Breast epithelium (tissue), 4 donors: ENCODE data around the gene MRPL54. TPM values are rescaled to one million over a fixed set of nuclear protein-coding genes. Genes with fewer than 3 reads are reported as not detected.

Experiments
- DNase-seq, 2 donors: peaks; one replicate each; pipeline ENCODE4 v3.0.0-alpha.2; 2019; ENCODE audit warnings: low spot score in 2 of 2
- H3K27ac ChIP-seq, 2 donors: fragments of 200-600 bp; sonication (generic) in 1 of 2; one replicate each; pipeline ENCODE4 v1.5.1; 2016 to 2019; ENCODE audit warnings: mild to moderate bottlenecking in 1 of 2
- H3K27me3 ChIP-seq, 2 donors: fragments of 200-600 bp; sonication (generic) in 1 of 2; one replicate each; pipeline versions ENCODE4 v1.5.1 to v1.6.0; 2017 to 2019; ENCODE audit warnings: control low read depth in 1 of 2, mild to moderate bottlenecking in 1 of 2
- H3K36me3 ChIP-seq: fragments of 200-600 bp; one replicate; pipeline ENCODE4 v1.5.1; 2019
- H3K4me1 ChIP-seq, 2 donors: fragments of 200-600 bp; sonication (generic); one replicate each; pipeline ENCODE4 v1.5.1; 2016 to 2019; ENCODE audit warnings: control low read depth in 1 of 2
- H3K4me3 ChIP-seq, 3 donors: fragments of 200-600 bp; sonication (generic); 1 replicate in 2 of 3; 2 replicates in 1 of 3; pipeline ENCODE4 v1.5.1; 2016 to 2019; ENCODE audit warnings: mild to moderate bottlenecking in 3 of 3, moderate library complexity in 2 of 3
- H3K9me3 ChIP-seq, 2 donors: fragments of 200-600 bp; sonication (generic) in 1 of 2; one replicate each; pipeline ENCODE4 v1.5.1; 2016 to 2019; ENCODE audit warnings: control low read depth in 1 of 2
- CTCF ChIP-seq, 3 donors: fragments of 450-650 bp; IDR thresholded peaks; one replicate each; pipeline ENCODE4 v1.5.1; 2016 to 2017; ENCODE audit warnings: antibody characterized with exemption in 3 of 3, mild to moderate bottlenecking in 3 of 3, moderate library complexity in 3 of 3
- POLR2A ChIP-seq: fragments of 450-650 bp; IDR thresholded peaks from one replicate; pipeline ENCODE4 v1.6.1; 2016; ENCODE audit warnings: antibody characterized with exemption, mild to moderate bottlenecking, moderate library complexity
- POLR2AphosphoS5 ChIP-seq, 3 donors: sonication (generic); formaldehyde crosslinking; IDR thresholded peaks; one replicate each; pipeline ENCODE4 v1.6.1; 2017; ENCODE audit warnings: antibody characterized with exemption in 3 of 3
- intact Hi-C: fragments of 100-400 bp; cut with DNase I; formaldehyde crosslinking; loops from one replicate; pipeline ENCODE4 v1.15.1; 2023; ENCODE audit warnings: low total_unique reads
- total RNA-seq, 3 donors: library from RNA; depleted of rRNA; stranded (reverse); fragments of >200 nt; gene quantifications; one replicate each; pipeline ENCODE4 v1.1.0, GENCODE V29; 2016

MRPL54 gene
- 10 to 100 TPM; 69.9 to 81.5 (median 73.4) TPM for total RNA-seq

- intact Hi-C loops = no loop called here
- Histone ChIP-seq H3K36me3 (peaks cover 6% of the 10 kb centered on the region), H3K27ac (peak within 1 kb of the TSS; percentile 97 to 98), H3K4me1 (no peaks in the 10 kb centered on the region), H3K27me3 (no peaks in the 10 kb centered on the region), H3K9me3 (no peaks in the 10 kb centered on the region), H3K4me3 (peak within 1 kb of the TSS; percentile 86 to 91 (median 88))
- TF ChIP-seq POLR2AphosphoS5 (IDR thresholded peaks at IDR 0.05) = peak; percentile 97 to 99 (median 99)
- TF ChIP-seq POLR2A = peak; percentile 66
- TF ChIP-seq CTCF (IDR thresholded peaks at IDR 0.05) = peak in 1 of 3 donors; percentile 36
- peak; percentile 99 for DNase-seq
Observed at GRCh38 chr19:3762501-3763459, at the start of gene MRPL54. MRPL54 (plus strand) TSS chr19:3762682; CDS start chr19:3762701, 19 bp downstream.

GRCh38 chr19:3716147-3716668 is 46.3 kb upstream of the MRPL54 start:
- Histone ChIP-seq H3K27me3 (peaks cover 0 to 12% of the 10 kb centered on the region in 2 donors), H3K4me1 (peaks cover 0 to 8% of the 10 kb centered on the region in 2 donors), H3K9me3 (no peaks in the 10 kb centered on the region), H3K36me3 (no peaks in the 10 kb centered on the region), H3K27ac (no peak overlapping the region), H3K4me3 (no peak overlapping the region)
- no peak for DNase-seq
- no peak for TF ChIP-seq POLR2AphosphoS5 (IDR thresholded peaks at IDR 0.05)
- no peak for TF ChIP-seq POLR2A
- intact Hi-C loops = no loop called here

GRCh38 chr19:3719868-3720267 is 42.6 kb upstream of the MRPL54 start:
- H3K4me1 ChIP-seq = no peaks in the 10 kb centered on the region
- no peak overlapping the region for H3K27ac ChIP-seq
- H3K27me3 ChIP-seq = peaks cover 3 to 24% of the 10 kb centered on the region in 2 donors
- no peak overlapping the region for H3K4me3 ChIP-seq
- no peaks in the 10 kb centered on the region for H3K36me3 ChIP-seq
- intact Hi-C loops = no loop called here
- no peak for TF ChIP-seq POLR2AphosphoS5 (IDR thresholded peaks at IDR 0.05)
- no peak for TF ChIP-seq CTCF (IDR thresholded peaks at IDR 0.05)
- no peak for TF ChIP-seq POLR2A
- DNase-seq = no peak
- no peaks in the 10 kb centered on the region for H3K9me3 ChIP-seq

- H3K4me3 ChIP-seq = no peak overlapping the region
- peak overlapping the region in 1 of 2 donors; percentile 21 for H3K27ac ChIP-seq
- TF ChIP-seq CTCF (IDR thresholded peaks at IDR 0.05) (no peak), POLR2A (no peak), POLR2AphosphoS5 (IDR thresholded peaks at IDR 0.05) (no peak)
- no peak for DNase-seq
- no peaks in the 10 kb centered on the region for H3K36me3 ChIP-seq
- no peaks in the 10 kb centered on the region for H3K9me3 ChIP-seq
- intact Hi-C loops = no loop called here
- no peaks in the 10 kb centered on the region for H3K4me1 ChIP-seq
- H3K27me3 ChIP-seq = peaks cover 3 to 24% of the 10 kb centered on the region in 2 donors
Observed at GRCh38 chr19:3720349-3720917, 42.0 kb upstream of the MRPL54 start.

- TF ChIP-seq CTCF (IDR thresholded peaks at IDR 0.05) (no peak), POLR2AphosphoS5 (IDR thresholded peaks at IDR 0.05) (peak in 1 of 3 donors; percentile 52)
- peaks cover 3 to 24% of the 10 kb centered on the region in 2 donors for H3K27me3 ChIP-seq
- intact Hi-C loops = no loop called here
- no peaks in the 10 kb centered on the region for H3K4me1 ChIP-seq
- H3K36me3 ChIP-seq = no peaks in the 10 kb centered on the region
- H3K4me3 ChIP-seq = peak overlapping the region in 2 of 3 donors; percentile 57 to 66
- DNase-seq = peak; percentile 91 to 98
- H3K9me3 ChIP-seq = no peaks in the 10 kb centered on the region
- H3K27ac ChIP-seq = peak overlapping the region in 1 of 2 donors; percentile 10
Observed at GRCh38 chr19:3721131-3721886, 41.2 kb upstream of the MRPL54 start.
